HepG2 (cell line): ENCODE results near the gene PRKACA. TPM values are rescaled to one million over a fixed set of nuclear protein-coding genes. Genes with fewer than 3 reads are reported as not detected.

Experiments
- BHLHE40 ChIP-seq: IDR thresholded peaks from 2 replicates; pipeline ENCODE4 v1.6.1; 2011; ENCODE audit warnings: low read length, improper control_type of control experiment
- MAZ ChIP-seq, 2 experiments: sonication (generic) in 1 of 2; formaldehyde crosslinking in 1 of 2; IDR thresholded peaks; 2 replicates each; pipeline versions ENCODE4 v1.5.0 to v1.6.1; 2012 to 2020; ENCODE audit warnings: low read depth in 2 of 2, mild to moderate bottlenecking in 2 of 2, borderline replicate concordance in 1 of 2, improper control_type of control experiment in 1 of 2, low read length in 1 of 2, missing genetic modification reagents in 1 of 2, moderate library complexity in 1 of 2
- POLR2AphosphoS5 ChIP-seq: IDR thresholded peaks from 2 replicates; pipeline ENCODE4 v1.6.1; 2012; ENCODE audit warnings: low read depth, low read length
- RXRA ChIP-seq: sonication (generic); formaldehyde crosslinking; IDR thresholded peaks from 2 replicates; pipeline ENCODE4 v1.5.1; 2020; ENCODE audit warnings: missing genetic modification reagents
- TCF7L2 ChIP-seq: IDR thresholded peaks from 2 replicates; pipeline ENCODE4 v1.6.1; 2011; ENCODE audit warnings: mild to moderate bottlenecking, low read depth, low read length, moderate library complexity
- ZNF883 ChIP-seq: sonication (generic); formaldehyde crosslinking; IDR thresholded peaks from 2 replicates; pipeline ENCODE4 v1.5.1; 2020; ENCODE audit warnings: mild to moderate bottlenecking, missing genetic modification reagents; ENCODE audit errors: not compliant biosample characterization
- polyA plus RNA-seq, 8 experiments: library from polyadenylated mRNA; depleted of rRNA in 3 of 8; stranded (reverse) in 7 of 8; unstranded in 1 of 8; fragments of >200 nt; fragmentation: Illumina TruSeq in 4 of 8; extraction: Trizol in 4 of 8; gene quantifications; 2 replicates each; pipeline versions ENCODE4 v1.2.1 to v1.2.3, GENCODE V29; 2011 to 2016; ENCODE audit warnings: low read depth in 4 of 8, missing spikeins in 1 of 8, mixed read lengths in 1 of 8; ENCODE audit not compliant: insufficient read depth in 1 of 8
- total RNA-seq, 5 experiments: library from RNA; depleted of rRNA; stranded (reverse); fragments of >200 nt; fragmentation: Illumina TruSeq; extraction: Trizol; gene quantifications; 2 replicates each; pipeline ENCODE4 v1.2.3, GENCODE V29; 2016; ENCODE audit warnings: low read depth in 1 of 5
- TF ChIP-seq, protein P1 (sequence below): sonication (generic); formaldehyde crosslinking; IDR thresholded peaks from 2 replicates; pipeline ENCODE4 v1.4.0; 2020; ENCODE audit warnings: missing genetic modification reagents, borderline replicate concordance

PRKACA gene
- total and polyA plus RNA-seq, 2 of the 13 experiments (the other 11 are each of a cell fraction or from before 2014, with no cell fraction given) = 11.0 to 18.2 TPM

DNA sequence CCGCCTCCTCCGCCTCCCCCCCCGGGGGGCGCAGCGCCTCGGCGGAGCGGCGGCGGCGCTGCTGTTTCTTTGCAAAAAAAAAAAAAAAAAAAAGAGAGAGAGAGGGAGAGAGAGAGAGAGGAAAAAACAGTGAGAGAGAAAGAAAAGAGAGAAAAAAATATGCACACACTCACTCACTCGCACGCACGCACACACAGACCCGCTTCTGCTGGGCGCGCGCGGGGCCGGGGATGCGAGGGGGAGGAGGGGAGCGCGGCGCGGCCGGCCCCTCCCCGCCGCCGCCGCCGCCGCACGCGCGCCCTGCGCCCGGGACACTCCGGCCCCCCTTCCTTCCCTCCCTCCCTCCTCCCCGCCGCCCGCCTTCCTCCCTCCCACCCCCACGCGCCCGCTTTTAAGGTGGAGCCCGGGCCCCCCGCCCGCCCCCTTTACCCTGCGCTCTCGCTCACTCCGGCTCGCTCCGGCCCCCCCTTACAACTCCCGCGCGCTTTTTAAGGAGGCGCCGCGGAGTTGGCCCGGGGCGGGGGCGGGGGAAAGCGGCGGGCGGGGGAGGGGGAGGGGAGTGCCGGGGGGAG, 27.0 kb downstream of the PRKACA start, which contains the start of gene SAMD1 (continued):
- TF ChIP-seq, protein P1, sequence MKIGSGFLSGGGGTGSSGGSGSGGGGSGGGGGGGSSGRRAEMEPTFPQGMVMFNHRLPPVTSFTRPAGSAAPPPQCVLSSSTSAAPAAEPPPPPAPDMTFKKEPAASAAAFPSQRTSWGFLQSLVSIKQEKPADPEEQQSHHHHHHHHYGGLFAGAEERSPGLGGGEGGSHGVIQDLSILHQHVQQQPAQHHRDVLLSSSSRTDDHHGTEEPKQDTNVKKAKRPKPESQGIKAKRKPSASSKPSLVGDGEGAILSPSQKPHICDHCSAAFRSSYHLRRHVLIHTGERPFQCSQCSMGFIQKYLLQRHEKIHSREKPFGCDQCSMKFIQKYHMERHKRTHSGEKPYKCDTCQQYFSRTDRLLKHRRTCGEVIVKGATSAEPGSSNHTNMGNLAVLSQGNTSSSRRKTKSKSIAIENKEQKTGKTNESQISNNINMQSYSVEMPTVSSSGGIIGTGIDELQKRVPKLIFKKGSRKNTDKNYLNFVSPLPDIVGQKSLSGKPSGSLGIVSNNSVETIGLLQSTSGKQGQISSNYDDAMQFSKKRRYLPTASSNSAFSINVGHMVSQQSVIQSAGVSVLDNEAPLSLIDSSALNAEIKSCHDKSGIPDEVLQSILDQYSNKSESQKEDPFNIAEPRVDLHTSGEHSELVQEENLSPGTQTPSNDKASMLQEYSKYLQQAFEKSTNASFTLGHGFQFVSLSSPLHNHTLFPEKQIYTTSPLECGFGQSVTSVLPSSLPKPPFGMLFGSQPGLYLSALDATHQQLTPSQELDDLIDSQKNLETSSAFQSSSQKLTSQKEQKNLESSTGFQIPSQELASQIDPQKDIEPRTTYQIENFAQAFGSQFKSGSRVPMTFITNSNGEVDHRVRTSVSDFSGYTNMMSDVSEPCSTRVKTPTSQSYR (CRISPR knock-in tag) = no peak; the same call in 1 of the 2 replicates
- TF ChIP-seq BHLHE40 = peak; percentile 41; the same call in 1 of the 2 replicates
- peak; percentile 10; the same call in 1 of the 2 replicates for TF ChIP-seq POLR2AphosphoS5
- no peak for TF ChIP-seq RXRA
- TF ChIP-seq ZNF883 (CRISPR knock-in tag) = no peak
- no peak for TF ChIP-seq TCF7L2
- peak; percentile 17 for TF ChIP-seq MAZ (IDR thresholded peaks at IDR 0.05; ENCODE audit: borderline replicate concordance, low read depth, low read length)
- no peak for TF ChIP-seq MAZ (CRISPR knock-in tag; IDR thresholded peaks at IDR 0.05; ENCODE audit: low read depth)
